MM.1S (cell line): ENCODE data around the gene CAPN8.

Source experiments
- DNase-seq: peaks from one replicate; pipeline ENCODE4 v3.0.0-alpha.2; 2015
- H2AFZ ChIP-seq: fragments of 300-600 bp; sonication (generic); 2 replicates; pipeline ENCODE4 v1.6.0; 2016; ENCODE audit warnings: antibody characterized with exemption, low read length
- H3F3A ChIP-seq: fragments of 300-600 bp; sonication (generic); 2 replicates; pipeline ENCODE4 v1.6.1; 2016; ENCODE audit warnings: mild to moderate bottlenecking, antibody characterized with exemption, low read length, moderate library complexity, mixed read lengths; ENCODE audit not compliant: insufficient read depth
- H3K27ac ChIP-seq: fragments of 300-600 bp; sonication (generic); 2 replicates; pipeline ENCODE4 v1.5.1; 2016; ENCODE audit warnings: mild to moderate bottlenecking, low read length
- H3K27me3 ChIP-seq: fragments of 300-600 bp; sonication (generic); replicated peaks from 2 replicates; pipeline ENCODE4 v1.6.0; 2016; ENCODE audit warnings: low read length; ENCODE audit not compliant: insufficient read depth
- H3K36me3 ChIP-seq: fragments of 300-600 bp; sonication (generic); replicated peaks from 2 replicates; pipeline ENCODE4 v1.6.1; 2016; ENCODE audit warnings: mild to moderate bottlenecking, low read length, mixed read lengths; ENCODE audit not compliant: insufficient read depth
- H3K4me1 ChIP-seq: fragments of 300-600 bp; sonication (generic); 2 replicates; pipeline ENCODE4 v1.6.1; 2016; ENCODE audit warnings: low read length, mixed read lengths
- H3K4me2 ChIP-seq: fragments of 300-600 bp; sonication (generic); 2 replicates; pipeline ENCODE4 v1.6.0; 2016; ENCODE audit warnings: low read depth, low read length
- H3K4me3 ChIP-seq: fragments of 300-600 bp; sonication (generic); 2 replicates; pipeline ENCODE4 v1.5.1; 2016; ENCODE audit warnings: low read length, mixed read lengths
- H3K79me2 ChIP-seq: fragments of 300-600 bp; sonication (generic); 2 replicates; pipeline ENCODE4 v1.6.1; 2016; ENCODE audit warnings: mixed run types, low read length, mixed read lengths
- H3K9ac ChIP-seq: fragments of 300-600 bp; sonication (generic); 2 replicates; pipeline ENCODE4 v1.6.1; 2016; ENCODE audit warnings: low read length, mixed read lengths
- H3K9me2 ChIP-seq: fragments of 300-600 bp; sonication (generic); replicated peaks from 2 replicates; pipeline ENCODE4 v1.6.1; 2016; ENCODE audit warnings: mild to moderate bottlenecking, low read length, mixed read lengths; ENCODE audit not compliant: insufficient read depth
- H3K9me3 ChIP-seq: fragments of 300-600 bp; sonication (generic); replicated peaks from 2 replicates; pipeline ENCODE4 v1.6.1; 2016; ENCODE audit warnings: mild to moderate bottlenecking, low read length, mixed read lengths; ENCODE audit not compliant: insufficient read depth
- H4K20me1 ChIP-seq: fragments of 300-600 bp; sonication (generic); 2 replicates; pipeline ENCODE4 v1.6.1; 2016; ENCODE audit warnings: mild to moderate bottlenecking, low read length, moderate library complexity, mixed read lengths; ENCODE audit not compliant: insufficient read depth
- CTCF ChIP-seq: fragments of 300-600 bp; sonication (generic); IDR thresholded peaks from 2 replicates; pipeline ENCODE4 v1.5.1; 2016; ENCODE audit warnings: antibody characterized with exemption, low read length, mixed read lengths
- EZH2 ChIP-seq: fragments of 300-600 bp; sonication (generic); optimal IDR thresholded peaks from 2 replicates; pipeline ENCODE3; 2017; ENCODE audit warnings: low read depth, mild to moderate bottlenecking, antibody characterized with exemption, low read length, mixed read lengths
- EZH2phosphoT487 ChIP-seq: fragments of 300-600 bp; sonication (generic); IDR thresholded peaks from 2 replicates; pipeline ENCODE4 v1.6.1; 2018; ENCODE audit warnings: antibody characterized with exemption, low read length

The CAPN8 gene

GRCh38 chr1:223700388-223700918 is 35.0 kb upstream of the CAPN8 start:
- Histone ChIP-seq H3K36me3 (no peaks in the 10 kb centered on the region), H3K27me3 (no peaks in the 10 kb centered on the region), H3K27ac (no peak overlapping the region), H3K79me2 (no peaks in the 10 kb centered on the region), H3F3A (no peaks in the 10 kb centered on the region), H3K9me2 (no peaks in the 10 kb centered on the region), H2AFZ (no peak overlapping the region), H3K9me3 (no peaks in the 10 kb centered on the region), H3K4me2 (no peak overlapping the region), H3K9ac (no peak overlapping the region), H3K4me3 (no peak overlapping the region), H3K4me1 (no peaks in the 10 kb centered on the region), H4K20me1 (no peaks in the 10 kb centered on the region)
- no peak for TF ChIP-seq CTCF
- no peak for TF ChIP-seq EZH2phosphoT487
- TF ChIP-seq EZH2: no peak
- no peak for DNase-seq

GRCh38 chr1:223695941-223696340 is 30.4 kb upstream of the CAPN8 start:
- TF ChIP-seq EZH2phosphoT487: no peak
- H2AFZ ChIP-seq: 0 out of 2 replicates have a peak overlapping the region, but pooled peaks have one; percentile 12
- H3K36me3 ChIP-seq: no peaks in the 10 kb centered on the region

GRCh38 chr1:223695014-223695548 is 29.6 kb upstream of the CAPN8 start:
- no peaks in the 10 kb centered on the region for H3K79me2 ChIP-seq
- H3F3A ChIP-seq: no peaks in the 10 kb centered on the region
- H3K4me1 ChIP-seq: no peaks in the 10 kb centered on the region
- no peak overlapping the region for H3K27ac ChIP-seq
- DNase-seq: no peak
- H3K4me2 ChIP-seq: no peak overlapping the region
- no peak overlapping the region for H3K9ac ChIP-seq
- H3K4me3 ChIP-seq: no peak overlapping the region
- no peaks in the 10 kb centered on the region for H4K20me1 ChIP-seq
- H3K36me3 ChIP-seq: no peaks in the 10 kb centered on the region
- no peaks in the 10 kb centered on the region for H3K27me3 ChIP-seq
- no peak overlapping the region for H2AFZ ChIP-seq
- H3K9me3 ChIP-seq: no peaks in the 10 kb centered on the region
- H3K9me2 ChIP-seq: no peaks in the 10 kb centered on the region
- TF ChIP-seq CTCF (no peak), EZH2 (no peak), EZH2phosphoT487 (no peak)

More at GRCh38 chr1:223695941-223696340, 30.4 kb upstream of the CAPN8 start:
- H3K4me3 ChIP-seq: no peak overlapping the region
- no peak overlapping the region for H3K9ac ChIP-seq
- no peak overlapping the region for H3K4me2 ChIP-seq
- no peaks in the 10 kb centered on the region for H3K79me2 ChIP-seq
- H4K20me1 ChIP-seq: no peaks in the 10 kb centered on the region
- H3K9me3 ChIP-seq: no peaks in the 10 kb centered on the region
- no peaks in the 10 kb centered on the region for H3K27me3 ChIP-seq
- no peaks in the 10 kb centered on the region for H3K4me1 ChIP-seq
- no peak overlapping the region for H3K27ac ChIP-seq
- no peaks in the 10 kb centered on the region for H3K9me2 ChIP-seq
- H3F3A ChIP-seq: no peaks in the 10 kb centered on the region
- DNase-seq: no peak

- H3K9me3 ChIP-seq: no peaks in the 10 kb centered on the region
- H3K9ac ChIP-seq: no peak overlapping the region
- DNase-seq: no peak
- H3K79me2 ChIP-seq: no peaks in the 10 kb centered on the region
- H2AFZ ChIP-seq: no peak overlapping the region
- no peaks in the 10 kb centered on the region for H3K4me1 ChIP-seq
- H3F3A ChIP-seq: no peaks in the 10 kb centered on the region
- no peaks in the 10 kb centered on the region for H3K9me2 ChIP-seq
- no peak overlapping the region for H3K4me3 ChIP-seq
- H3K27ac ChIP-seq: no peak overlapping the region
- H3K4me2 ChIP-seq: no peak overlapping the region
- no peaks in the 10 kb centered on the region for H3K36me3 ChIP-seq
- TF ChIP-seq CTCF: no peak
- TF ChIP-seq EZH2: no peak
- TF ChIP-seq EZH2phosphoT487: no peak
- H3K27me3 ChIP-seq: no peaks in the 10 kb centered on the region
- no peaks in the 10 kb centered on the region for H4K20me1 ChIP-seq
These were observed 25.6 kb upstream of the CAPN8 start for GRCh38 chr1:223691121-223691520.
